ENCODE measurements around the gene MPPED2. TPM values are rescaled to one million over a fixed set of nuclear protein-coding genes. Genes with fewer than 3 reads are reported as not detected.

Gene MPPED2
- total and polyA plus RNA-seq, 4 donors = 0.11 to 5.6 (median 1.1) TPM

DNA sequence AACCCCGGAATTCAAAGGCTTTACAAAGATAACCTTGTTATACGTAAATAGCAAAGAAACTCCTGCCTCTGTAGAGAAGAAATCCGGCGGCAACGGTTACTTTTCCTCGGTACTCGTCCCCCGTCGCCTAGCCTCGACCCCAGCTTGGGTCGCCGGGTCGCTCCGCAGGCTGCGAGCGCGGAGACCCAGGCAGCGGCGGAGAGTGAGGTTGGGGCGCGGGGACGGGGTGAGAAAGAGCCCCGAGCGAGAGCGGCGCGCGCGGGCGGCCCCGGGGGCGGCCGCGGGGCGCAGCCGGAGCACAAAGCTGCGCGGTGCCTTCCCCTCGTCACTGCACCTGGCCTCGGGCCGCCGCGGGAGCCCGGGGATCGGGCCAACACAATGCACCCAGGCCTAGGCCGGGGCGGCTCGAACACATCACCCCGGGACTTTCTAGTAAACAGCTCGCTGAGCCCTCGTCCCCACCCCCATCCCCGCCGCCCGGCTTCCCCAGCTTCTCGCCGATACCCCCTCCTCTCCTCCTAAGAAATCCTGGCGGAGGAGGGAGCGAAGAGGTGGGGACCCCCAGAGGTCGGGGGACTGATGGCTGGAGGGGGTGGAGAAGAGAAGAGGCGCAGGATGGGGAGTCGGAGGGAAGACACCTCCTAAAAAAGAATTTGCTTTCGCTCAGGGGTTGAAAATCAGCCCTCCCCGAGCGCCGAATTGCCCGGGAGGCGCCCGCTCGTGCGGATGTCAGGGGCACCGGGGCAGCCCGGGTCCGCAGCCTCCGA is 845 bp downstream of the MPPED2 start:
- peak overlapping the region; percentile 41 for H3K4me3 ChIP-seq
- H3K27ac ChIP-seq (ENCODE audit: low read depth in 1 of 2, low read length in 1 of 2) = peak overlapping the region in 1 of 2 donors; percentile 76
- DNase-seq (peak; percentile 31 to 47 (median 41)), ATAC-seq (ENCODE audit: insufficient read depth, low FRiP score) (peak; percentile 32)
- H3K27me3 ChIP-seq (ENCODE audit: control insufficient read depth in 3 of 3, insufficient read depth in 3 of 3, low read length in 2 of 3) = peaks cover 6 to 32% (median 30%) of the 10 kb centered on the region in 3 donors
- WGBS, 2 donors = 1 to 2% methylated on average over 62 to 74 of the region's 74 CpGs
- no peaks in the 10 kb centered on the region for H3K36me3 ChIP-seq (ENCODE audit: control insufficient read depth in 4 of 4, insufficient read depth in 4 of 4, low read length in 4 of 4)
- TF ChIP-seq, protein P1, sequence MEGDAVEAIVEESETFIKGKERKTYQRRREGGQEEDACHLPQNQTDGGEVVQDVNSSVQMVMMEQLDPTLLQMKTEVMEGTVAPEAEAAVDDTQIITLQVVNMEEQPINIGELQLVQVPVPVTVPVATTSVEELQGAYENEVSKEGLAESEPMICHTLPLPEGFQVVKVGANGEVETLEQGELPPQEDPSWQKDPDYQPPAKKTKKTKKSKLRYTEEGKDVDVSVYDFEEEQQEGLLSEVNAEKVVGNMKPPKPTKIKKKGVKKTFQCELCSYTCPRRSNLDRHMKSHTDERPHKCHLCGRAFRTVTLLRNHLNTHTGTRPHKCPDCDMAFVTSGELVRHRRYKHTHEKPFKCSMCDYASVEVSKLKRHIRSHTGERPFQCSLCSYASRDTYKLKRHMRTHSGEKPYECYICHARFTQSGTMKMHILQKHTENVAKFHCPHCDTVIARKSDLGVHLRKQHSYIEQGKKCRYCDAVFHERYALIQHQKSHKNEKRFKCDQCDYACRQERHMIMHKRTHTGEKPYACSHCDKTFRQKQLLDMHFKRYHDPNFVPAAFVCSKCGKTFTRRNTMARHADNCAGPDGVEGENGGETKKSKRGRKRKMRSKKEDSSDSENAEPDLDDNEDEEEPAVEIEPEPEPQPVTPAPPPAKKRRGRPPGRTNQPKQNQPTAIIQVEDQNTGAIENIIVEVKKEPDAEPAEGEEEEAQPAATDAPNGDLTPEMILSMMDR (IDR thresholded peaks at IDR 0.05; ENCODE audit: control extremely low read depth, extremely low read depth) = no peak
- peaks cover 0 to 7% (median 0%) of the 10 kb centered on the region in 4 donors for H3K9me3 ChIP-seq (ENCODE audit: control insufficient read depth in 4 of 4, insufficient read depth in 3 of 4, low read length in 3 of 4)
- peak overlapping the region; percentile 6 to 23 for H3K9ac ChIP-seq (ENCODE audit: insufficient read depth in 1 of 2, low read length in 2 of 2)
- peaks cover 0 to 28% (median 0%) of the 10 kb centered on the region in 5 donors for H3K4me1 ChIP-seq (ENCODE audit: control insufficient read depth in 5 of 5, insufficient read depth in 5 of 5, low read length in 5 of 5)

DNA sequence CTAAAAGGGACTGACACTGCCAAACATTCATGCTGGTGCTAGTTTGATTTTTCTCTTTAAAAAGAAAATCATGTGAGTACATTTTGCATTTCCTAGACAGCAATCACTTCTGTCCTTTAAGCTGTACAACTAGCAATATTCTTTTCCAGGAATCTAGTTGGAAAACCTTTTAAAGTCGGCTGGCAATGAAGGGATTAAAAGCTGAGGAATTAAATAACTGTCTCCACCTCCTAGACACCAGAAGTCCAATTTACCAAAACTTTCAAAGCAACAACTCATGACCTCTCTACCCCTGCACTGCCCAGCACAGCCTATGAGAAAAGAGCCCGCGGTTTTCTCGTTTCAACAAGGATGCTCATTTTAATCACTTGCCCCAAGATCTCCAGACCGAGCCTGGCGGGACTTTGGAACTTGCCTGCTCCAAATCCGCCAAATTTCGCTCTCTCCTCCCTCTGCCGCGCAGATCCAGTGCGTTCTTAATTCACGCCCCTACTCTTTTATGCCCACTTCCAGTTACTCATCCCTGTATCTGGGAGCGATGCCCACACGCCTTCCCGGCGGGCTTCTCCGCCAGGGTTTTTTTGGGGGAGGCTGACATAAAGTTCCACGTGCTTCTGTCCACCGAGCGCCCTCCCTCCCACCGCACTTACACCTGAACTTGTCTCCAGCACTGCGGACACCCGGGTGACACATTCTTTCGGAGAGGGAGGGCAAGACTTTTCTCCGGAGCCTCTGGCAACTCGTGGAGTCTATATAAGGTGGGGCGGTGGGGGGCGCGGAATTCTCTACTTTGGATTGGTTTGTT is 2.5 kb downstream of the MPPED2 start:
- no peak overlapping the region for H3K9ac ChIP-seq (ENCODE audit: insufficient read depth in 1 of 2, low read length in 2 of 2)
- H3K36me3 ChIP-seq (ENCODE audit: control insufficient read depth in 4 of 4, insufficient read depth in 4 of 4, low read length in 4 of 4) = no peaks in the 10 kb centered on the region
- TF ChIP-seq, protein P1 (IDR thresholded peaks at IDR 0.05; ENCODE audit: control extremely low read depth, extremely low read depth) = no peak
- 49 to 50% methylated on average over 29 of the region's 29 CpGs for WGBS, 2 donors
- DNase-seq = peak in 2 of 3 donors; percentile 23 to 38
- no peak overlapping the region for H3K4me3 ChIP-seq
- H3K9me3 ChIP-seq (ENCODE audit: control insufficient read depth in 4 of 4, insufficient read depth in 3 of 4, low read length in 3 of 4) = peaks cover 0 to 7% (median 0%) of the 10 kb centered on the region in 4 donors
- H3K27ac ChIP-seq (ENCODE audit: low read depth in 1 of 2, low read length in 1 of 2) = peak overlapping the region in 1 of 2 donors; percentile 73
- H3K27me3 ChIP-seq (ENCODE audit: control insufficient read depth in 3 of 3, insufficient read depth in 3 of 3, low read length in 2 of 3) = peaks cover 6 to 30% (median 29%) of the 10 kb centered on the region in 3 donors
- H3K4me1 ChIP-seq (ENCODE audit: control insufficient read depth in 5 of 5, insufficient read depth in 5 of 5, low read length in 5 of 5) = peaks cover 0 to 28% (median 0%) of the 10 kb centered on the region in 5 donors
- ATAC-seq (ENCODE audit: insufficient read depth, low FRiP score) = no peak

DNA sequence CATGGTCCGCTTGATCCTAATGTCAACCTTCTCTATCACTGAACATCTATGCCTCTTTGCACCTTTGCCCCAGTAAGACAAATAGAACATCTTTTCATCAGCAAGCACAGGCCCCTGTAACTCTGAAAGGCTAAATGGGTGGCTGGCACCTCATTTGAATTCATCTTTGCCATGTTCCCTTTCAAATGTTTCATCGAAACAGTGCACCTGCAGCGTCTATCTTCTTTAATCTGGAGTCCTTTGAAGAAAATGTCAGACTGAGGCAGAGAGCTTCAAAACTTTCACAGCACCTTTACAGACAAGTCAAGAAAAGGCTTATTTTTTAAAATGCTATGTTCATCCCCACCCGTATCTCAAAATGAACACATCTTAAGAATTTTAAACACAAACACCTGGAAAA is 3.4 kb downstream of the MPPED2 start:
- Histone ChIP-seq H3K27ac (ENCODE audit: low read depth in 1 of 2, low read length in 1 of 2) (no peak overlapping the region), H3K4me1 (ENCODE audit: control insufficient read depth in 5 of 5, insufficient read depth in 5 of 5, low read length in 5 of 5) (peaks cover 0 to 28% (median 0%) of the 10 kb centered on the region in 5 donors), H3K4me3 (no peak overlapping the region), H3K36me3 (ENCODE audit: control insufficient read depth in 4 of 4, insufficient read depth in 4 of 4, low read length in 4 of 4) (no peaks in the 10 kb centered on the region), H3K27me3 (ENCODE audit: control insufficient read depth in 3 of 3, insufficient read depth in 3 of 3, low read length in 2 of 3) (peaks cover 6 to 30% (median 28%) of the 10 kb centered on the region in 3 donors), H3K9ac (ENCODE audit: insufficient read depth in 1 of 2, low read length in 2 of 2) (no peak overlapping the region), H3K9me3 (ENCODE audit: control insufficient read depth in 4 of 4, insufficient read depth in 3 of 4, low read length in 3 of 4) (peaks cover 0 to 7% (median 0%) of the 10 kb centered on the region in 4 donors)
- TF ChIP-seq, protein P1 (IDR thresholded peaks at IDR 0.05; ENCODE audit: control extremely low read depth, extremely low read depth) = no peak
- DNase-seq (no peak), ATAC-seq (ENCODE audit: insufficient read depth, low FRiP score) (no peak)
- WGBS, 2 donors = 89 to 91% methylated on average over 4 of the region's 4 CpGs

All from lung (tissue), 12 donors.